ENCODE measurements around the gene UGT1A9.
A peak's percentile ranks its signal among the peaks of the same experiment; 100 is the strongest.

UGT1A9 gene

DNA sequence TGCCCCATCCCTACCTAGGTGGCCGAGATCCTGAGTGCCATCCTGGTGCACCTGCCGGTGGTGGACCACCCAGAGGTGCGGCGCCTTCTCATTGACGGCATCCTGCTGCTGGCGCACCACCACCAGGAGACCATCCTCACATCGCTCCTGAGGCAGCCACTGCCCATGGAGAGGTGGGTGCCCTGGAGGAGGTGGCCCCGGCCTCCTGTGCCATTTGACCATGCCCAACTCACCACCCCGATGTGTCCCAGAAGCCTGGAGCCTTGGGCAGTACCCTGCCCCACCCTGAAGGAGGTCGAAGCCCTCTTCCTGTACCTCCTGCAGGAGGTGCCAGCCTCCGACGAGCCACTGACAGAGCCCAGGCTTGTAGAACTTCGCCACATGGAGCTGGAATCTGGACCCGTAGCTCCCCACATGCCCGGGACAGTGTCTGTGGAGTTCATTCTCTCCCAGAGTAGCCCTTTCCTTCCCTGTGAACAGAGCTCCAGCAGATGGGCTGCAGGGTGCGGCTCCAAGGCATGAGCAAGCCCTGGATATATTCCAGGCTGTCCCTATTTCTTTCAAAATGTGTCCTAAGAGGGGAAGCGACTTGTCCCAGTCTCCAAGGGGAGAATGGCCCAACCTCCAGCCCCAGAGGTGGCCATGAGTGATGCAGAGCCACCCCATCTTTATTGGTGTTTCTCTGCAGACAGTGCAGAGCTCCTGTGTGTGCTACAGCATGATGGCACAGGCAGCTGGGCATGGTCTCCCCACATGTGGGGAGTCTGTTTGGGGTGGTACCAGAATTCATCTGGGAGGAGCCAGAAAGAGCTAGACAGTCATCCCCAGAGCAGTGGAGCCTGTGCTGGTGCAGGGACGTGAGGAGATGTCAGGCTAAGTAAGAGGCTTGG is 148.4 kb downstream of the UGT1A9 start:
- no peak for DNase-seq

DNA sequence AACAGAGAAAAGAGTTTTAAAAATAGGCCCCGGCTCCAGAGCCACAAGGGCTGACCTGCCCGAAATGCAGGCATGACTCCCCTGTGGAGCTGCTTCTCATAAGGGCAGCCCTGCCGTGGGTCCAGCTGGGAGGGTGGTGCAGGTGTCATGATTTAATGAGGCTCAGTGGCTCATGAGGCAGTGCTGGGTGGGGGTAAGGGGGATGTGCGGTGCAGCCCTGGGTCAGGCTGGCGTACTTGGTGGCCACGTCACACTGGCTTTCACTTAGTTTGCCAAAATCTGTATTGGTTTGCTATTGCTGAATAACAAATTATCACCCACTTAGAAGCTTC is 149.0 kb downstream of the UGT1A9 start:
- no peak for DNase-seq

DNA sequence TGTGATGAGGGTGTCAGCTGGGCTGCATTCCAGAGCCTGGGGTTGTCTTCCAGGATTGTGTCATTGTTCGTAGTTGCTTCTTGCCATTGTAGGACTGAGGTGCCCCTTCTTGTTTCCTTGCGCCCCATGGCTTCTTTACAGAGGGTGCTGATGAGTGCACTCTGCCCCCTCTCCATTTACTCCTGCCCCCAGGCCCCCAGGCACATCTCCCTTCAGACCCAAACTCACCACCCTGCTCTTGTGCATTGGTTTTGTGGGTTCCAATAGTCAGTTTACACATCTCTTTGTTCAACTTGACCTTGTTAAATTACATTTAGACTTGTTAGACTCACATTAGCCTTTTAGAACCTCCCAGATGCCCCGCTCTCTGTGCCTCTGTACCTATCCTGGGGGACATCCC is 149.5 kb downstream of the UGT1A9 start:
- no peak for DNase-seq

DNA sequence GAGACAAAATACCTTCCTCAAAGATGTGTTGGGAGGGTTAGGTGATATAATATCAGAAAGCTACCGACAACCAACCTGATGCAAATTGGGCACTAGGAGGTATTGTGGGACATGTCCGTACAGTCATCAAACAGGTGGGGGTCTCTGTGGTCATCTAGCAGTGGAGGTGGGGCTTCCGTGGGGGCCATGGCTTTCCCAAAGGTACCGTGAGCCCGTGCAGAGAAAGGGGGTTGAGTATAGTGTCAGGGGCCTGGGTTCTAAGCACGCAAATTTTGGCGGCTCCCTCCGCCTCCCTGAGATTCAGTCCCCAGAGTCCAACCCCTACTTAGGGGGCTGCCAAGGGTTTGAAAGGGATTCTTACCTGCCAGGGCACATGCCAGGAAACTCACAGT is 150.0 kb downstream of the UGT1A9 start:
- DNase-seq: no peak

- DNase-seq: peak; percentile 4
These were observed 150.5 kb downstream of the UGT1A9 start for GRCh38 chr2:233822101-233822771.
